Activated CD4-positive, alpha-beta T cell treated with anti-CD3 and anti-CD28 coated beads for 24 hours (primary cell): ENCODE data around the gene BMP7.

Source experiments
- DNase-seq, 2 donors: peaks; one replicate each; pipeline ENCODE4 v3.0.0-alpha.2; 2020; ENCODE audit warnings: low read depth in 2 of 2

Gene BMP7

DNA sequence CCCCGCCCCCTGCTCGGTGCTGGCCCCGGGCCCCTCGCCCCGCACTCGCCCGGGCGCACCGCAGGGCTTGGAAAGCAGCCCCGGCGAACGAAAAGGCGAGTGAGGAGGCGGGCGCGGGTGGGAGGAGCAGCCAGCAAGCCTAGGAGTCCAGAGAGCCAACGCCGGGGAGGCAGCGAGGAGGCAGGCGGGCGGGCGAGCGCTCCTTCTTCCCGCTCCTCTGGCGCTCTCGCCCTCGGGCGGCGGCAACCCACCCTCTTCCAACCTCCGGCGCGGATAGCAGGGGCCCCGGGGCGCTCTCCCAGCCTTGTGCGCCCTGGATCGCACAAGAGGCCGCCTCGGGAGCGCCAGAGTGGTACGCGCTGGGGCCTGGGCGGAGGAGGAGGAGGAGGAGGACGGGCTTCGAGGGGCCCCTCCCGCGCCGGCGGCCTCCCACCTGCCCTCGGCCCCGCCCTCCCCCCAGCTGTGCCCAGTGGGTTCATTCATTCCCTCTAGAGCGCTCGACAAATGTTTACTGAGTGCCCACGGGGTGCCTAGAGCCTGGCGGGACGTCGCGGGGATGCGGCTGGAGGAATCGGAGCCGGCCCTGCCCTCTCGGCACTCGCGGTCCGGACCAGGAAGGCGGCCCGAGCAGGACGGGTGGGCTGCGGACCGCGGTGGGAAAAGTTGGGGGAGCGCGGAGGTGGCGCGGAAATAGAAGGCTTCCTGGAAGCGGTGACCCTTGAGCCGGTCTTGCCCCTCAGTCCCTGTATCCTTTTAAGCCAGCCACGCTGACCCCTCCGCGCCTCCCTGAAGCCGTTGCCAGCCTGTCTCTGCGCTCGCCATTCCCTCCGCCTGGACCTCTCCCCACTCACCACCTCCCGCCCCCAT lies at the start of gene BMP7:
Gene BMP7, minus strand, starts transcription at position 351 of the 867 bp plus-strand sequence. CDS start 519 bp downstream, outside the sequence.
- DNase-seq, result no peak

DNA sequence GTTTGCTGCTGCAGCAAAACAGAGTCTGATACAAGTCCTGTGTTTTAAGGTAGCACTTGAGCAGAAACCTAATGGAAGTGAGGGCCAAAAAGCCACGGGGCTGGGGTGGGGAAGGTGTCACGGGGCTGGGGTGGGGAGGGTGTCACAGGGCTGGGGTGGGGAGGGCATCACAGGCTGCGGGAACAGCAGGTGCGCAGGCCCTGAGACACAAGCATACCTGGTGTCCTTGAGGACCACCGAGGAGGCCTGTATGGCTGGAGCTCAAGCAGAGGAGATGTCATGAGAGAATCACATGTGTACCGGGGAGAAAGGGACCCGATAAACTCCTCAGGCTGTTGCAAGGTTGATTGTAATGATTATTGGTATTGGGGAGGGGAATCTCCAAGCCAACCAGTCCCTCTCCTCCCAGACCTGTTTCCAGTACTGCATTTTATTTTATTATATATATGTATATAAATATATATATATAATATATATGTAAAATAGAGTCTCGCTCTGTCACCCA lies 49.6 kb upstream of the BMP7 start:
- no peak for DNase-seq

DNA sequence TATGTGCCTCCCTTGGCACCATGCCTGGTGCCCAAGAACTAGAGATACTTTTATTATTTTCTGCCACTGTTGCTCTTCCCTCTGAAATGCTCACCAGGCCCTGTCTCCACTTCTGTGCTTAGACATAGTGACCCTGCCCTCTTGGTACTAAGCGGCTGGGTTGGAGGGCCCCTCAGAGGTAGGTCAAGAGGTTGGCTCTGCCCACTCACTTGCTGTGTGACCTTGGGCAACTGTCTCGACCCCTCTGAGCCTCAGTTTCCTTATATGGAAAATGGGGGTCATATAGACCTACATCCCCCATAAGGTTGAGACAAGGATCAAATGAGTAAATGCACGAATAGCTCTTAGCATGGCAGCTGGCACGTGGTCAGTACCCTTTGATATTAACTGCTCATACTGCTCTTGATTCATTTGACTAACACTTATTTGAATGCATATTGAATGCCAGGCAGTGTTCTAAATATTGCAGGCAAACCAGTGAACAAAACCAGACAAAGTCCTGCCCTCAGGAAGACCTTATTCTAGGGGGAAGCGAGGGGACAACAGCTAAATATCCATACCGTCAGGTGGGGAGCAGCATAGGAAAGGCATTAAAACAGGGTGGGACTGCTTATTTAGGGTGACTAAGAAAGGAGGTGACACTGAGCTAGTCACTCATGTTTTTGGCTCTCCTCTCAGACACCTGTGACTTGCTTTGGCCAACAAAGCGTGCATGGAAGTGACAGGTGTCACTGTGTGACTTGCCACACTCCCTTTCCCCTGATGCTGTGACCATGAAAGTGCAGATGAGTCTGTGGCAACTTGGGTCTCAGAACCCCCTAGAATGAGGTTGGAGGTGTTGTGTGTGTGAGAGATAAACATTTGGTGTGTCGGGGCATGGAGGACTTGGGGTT lies 48.9 kb upstream of the BMP7 start:
- no peak for DNase-seq

GRCh38 chr20:57313951-57314350 lies 47.5 kb upstream of the BMP7 start:
- no peak for DNase-seq

DNA sequence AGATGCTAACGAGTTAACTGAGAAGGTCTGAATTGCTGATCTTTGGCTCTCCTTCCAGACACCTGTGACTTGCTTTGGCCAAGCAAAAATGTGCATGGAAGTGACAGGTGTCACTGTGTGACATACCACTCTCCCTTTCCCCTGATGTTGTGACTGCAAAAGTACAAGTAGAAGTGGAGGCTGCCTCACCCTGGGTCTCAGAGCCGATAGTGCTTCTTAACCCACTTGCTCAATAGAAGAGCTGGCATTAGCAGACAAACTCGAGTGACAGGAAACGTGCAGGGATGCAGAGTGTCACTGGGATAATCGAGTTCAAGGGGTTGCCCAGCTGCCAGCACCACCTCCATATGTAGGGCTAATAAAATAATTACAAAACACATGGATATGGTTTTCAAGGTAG lies 46.8 kb upstream of the BMP7 start:
- DNase-seq, result no peak

- no peak for DNase-seq
Measured at GRCh38 chr20:57312138-57312537, 45.7 kb upstream of the BMP7 start.

GRCh38 chr20:57310821-57311514 lies 44.5 kb upstream of the BMP7 start:
- no peak for DNase-seq

GRCh38 chr20:57309544-57310115 lies 43.2 kb upstream of the BMP7 start:
- no peak for DNase-seq

GRCh38 chr20:57308451-57309271 lies 42.2 kb upstream of the BMP7 start:
- DNase-seq, result no peak

- DNase-seq, result no peak
Measured at GRCh38 chr20:57306747-57307146, 40.3 kb upstream of the BMP7 start.

DNA sequence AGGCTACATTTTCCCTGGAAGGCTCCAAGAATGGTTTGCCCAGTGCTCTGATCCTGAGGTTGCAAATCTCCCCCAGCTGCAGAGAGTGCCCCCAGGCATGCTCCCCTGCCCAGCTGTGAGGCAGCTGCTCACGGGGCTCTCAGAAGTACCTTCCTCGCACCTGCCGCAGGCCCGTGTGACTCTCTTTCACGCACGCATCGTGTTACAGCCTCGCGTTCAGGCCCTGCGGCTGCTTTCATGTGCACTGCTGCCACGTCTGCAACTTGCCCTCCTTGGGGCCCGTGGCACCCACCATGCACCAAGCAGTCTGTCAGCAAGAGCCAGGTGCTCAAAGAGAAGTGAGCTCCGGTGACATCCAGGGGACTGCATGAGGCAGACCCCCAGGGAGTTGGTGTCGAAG lies 34.6 kb upstream of the BMP7 start:
- DNase-seq, result no peak

GRCh38 chr20:57298457-57298856 lies 32.0 kb upstream of the BMP7 start:
- no peak for DNase-seq

GRCh38 chr20:57294550-57294949 lies 28.1 kb upstream of the BMP7 start:
- no peak for DNase-seq

DNA sequence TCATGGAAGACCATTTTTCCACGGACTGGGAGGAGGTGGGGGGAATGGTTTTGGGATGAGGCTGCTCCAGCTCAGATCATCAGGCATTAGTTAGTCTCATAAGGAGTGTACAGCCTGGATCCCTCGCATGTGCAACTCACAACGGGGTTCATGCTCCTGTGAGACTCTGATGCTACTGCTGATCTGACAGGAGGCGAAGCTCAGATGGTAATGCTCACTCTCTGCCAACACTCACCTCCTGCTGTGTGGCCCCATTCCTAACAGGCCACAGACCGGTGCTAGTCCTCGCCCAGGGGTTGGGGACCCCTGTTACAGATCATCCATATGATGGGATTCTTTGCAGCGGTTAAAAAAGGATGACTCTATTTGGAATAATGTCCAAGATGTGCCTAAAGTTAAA lies 27.6 kb upstream of the BMP7 start:
- DNase-seq, result no peak

GRCh38 chr20:57292611-57293010 lies 26.2 kb upstream of the BMP7 start:
- no peak for DNase-seq

GRCh38 chr20:57291694-57292093 lies 25.3 kb upstream of the BMP7 start:
- no peak for DNase-seq

GRCh38 chr20:57291003-57291402 lies 24.6 kb upstream of the BMP7 start:
- DNase-seq, result no peak

DNA sequence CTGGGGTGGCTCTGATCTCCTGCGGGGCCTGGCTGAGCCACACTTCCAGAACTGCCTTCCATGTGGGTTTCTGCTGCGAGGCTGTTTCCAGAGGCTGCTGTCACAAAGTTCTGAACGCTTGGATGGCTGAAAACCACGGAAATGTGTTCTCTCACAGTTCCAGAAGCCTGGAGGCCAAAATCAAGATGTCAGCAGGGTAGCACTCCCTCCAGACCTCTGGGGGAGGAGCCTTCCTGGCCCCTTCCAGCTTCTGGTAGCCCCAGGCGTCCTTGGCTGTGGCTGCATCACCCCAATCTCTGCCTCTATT lies 23.7 kb upstream of the BMP7 start:
- no peak for DNase-seq

DNA sequence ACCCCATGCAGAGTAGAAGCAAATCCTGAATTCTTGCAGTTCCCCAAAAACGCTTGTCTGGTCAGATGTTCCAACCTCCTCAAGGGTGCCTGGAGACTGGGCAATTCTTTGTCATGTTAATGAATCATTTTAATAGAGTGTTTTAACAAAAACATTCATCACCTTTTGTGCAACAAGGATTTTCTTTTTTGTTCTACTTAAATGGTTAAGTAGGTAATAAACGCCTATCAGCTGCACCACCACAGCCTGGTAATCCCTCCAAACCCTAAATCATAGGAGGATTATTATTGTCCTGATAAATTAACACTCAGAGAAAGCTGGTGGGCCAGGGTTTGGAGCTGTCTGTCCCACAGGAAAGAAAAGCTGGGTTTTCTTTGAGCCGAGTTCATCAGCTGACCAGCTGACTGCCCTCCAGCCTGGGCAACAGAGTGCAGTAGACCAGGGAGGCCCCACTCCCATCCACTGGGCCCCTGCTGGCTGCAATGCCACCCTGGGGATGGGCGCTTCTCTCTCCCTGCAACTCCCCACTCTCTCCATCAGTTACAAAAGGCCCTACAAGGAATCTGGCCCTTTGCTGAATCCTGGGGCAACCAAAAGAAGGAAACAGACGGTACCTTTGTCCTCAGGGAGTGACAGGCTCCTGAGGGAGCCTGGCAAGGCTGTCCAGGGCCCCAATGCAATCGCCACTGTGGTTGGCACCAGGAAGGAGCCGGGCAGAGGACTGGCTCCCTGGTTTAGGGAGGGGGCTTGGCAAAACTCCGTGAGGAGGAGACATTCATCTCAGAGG lies 23.1 kb upstream of the BMP7 start:
- no peak for DNase-seq

GRCh38 chr20:57288651-57289277 lies 22.3 kb upstream of the BMP7 start:
- no peak for DNase-seq
